ENCODE measurements around the gene CASP10.

DNA sequence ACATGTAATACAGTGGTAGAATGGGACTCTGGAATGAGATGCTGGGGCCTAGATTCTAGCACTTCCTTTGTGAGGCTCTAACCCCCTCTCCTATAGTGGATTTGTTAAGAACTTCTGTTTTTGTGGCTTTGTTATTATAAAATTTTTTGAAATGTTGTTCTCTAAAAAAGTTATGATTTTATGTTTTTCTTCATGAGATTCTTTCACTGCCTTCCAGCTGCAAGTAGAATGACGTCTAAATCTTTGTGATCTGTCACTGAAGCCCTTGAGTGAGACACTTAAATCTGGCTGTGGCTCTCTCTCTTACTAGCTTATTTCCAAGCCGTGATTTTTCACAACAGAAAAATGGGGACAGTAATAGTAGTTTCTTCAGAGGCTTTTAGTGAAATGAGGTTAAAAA is 79.0 kb downstream of the CASP10 start:
- TF ChIP-seq CTCF (IDR thresholded peaks at IDR 0.05; ENCODE audit: poor library complexity) = no peak
- no peak for TF ChIP-seq EZH2phosphoT487 (IDR thresholded peaks at IDR 0.05; ENCODE audit: low read depth, severe bottlenecking, unreplicated experiment)
- no peak for TF ChIP-seq EZH2 (IDR thresholded peaks at IDR 0.05; ENCODE audit: borderline replicate concordance)
